Activated CD4-positive, alpha-beta T cell treated with anti-CD3 and anti-CD28 coated beads, Interleukin-2, amount 50 U/mL, for 1 hour (primary cell): ENCODE measurements around the gene CACNA1H.
"Not testable (repeated sequence)": the region's sequence is repeated elsewhere in the genome, so short reads cannot be mapped to it uniquely, and the experiment has no call there.

Source experiments
- DNase-seq: peaks from one replicate; pipeline ENCODE4 v3.0.0-alpha.2; 2020

CACNA1H gene

DNA sequence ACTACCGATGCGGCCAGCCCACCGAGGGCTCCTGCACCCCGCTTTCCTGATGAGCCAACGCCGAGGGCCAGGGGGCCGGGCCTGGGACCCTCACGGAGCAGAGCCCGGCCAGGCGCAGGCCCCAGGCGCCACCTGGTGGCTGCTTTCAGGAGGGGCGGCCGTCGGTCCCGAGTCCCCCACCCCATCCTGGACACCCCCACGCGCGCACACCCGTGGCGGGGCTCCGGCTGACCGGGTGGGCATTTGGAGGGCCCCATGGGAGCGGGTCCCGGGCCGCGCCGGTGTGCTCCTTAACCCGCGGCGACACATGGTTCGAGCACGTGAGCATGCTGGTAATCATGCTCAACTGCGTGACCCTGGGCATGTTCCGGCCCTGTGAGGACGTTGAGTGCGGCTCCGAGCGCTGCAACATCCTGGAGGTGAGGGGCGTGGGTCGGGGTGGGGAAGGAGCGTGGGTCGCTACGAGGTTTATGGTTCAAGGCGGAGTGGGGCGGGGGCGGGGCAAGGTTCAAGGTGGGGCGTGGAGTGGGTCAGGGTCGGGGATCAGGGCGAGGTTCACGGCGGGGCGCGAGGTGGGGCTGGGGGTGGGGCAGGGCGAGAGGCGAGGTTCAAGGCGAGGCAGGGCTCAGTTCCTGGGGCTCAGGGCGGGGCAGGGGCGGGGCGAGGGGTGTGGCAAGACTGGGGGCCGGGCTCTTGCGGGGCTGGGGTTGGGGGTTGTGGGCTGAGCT is 41.9 kb downstream of the CACNA1H start:
- peak; percentile 20 for DNase-seq

DNA sequence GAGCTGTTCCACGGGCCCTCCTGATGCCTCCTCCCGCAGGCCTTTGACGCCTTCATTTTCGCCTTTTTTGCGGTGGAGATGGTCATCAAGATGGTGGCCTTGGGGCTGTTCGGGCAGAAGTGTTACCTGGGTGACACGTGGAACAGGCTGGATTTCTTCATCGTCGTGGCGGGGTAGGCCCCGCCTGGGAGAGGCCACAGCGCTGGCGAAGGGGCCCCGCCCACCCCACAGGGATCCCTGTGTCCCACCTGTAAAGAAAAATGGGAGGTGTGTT is 42.4 kb downstream of the CACNA1H start:
- DNase-seq = no peak

DNA sequence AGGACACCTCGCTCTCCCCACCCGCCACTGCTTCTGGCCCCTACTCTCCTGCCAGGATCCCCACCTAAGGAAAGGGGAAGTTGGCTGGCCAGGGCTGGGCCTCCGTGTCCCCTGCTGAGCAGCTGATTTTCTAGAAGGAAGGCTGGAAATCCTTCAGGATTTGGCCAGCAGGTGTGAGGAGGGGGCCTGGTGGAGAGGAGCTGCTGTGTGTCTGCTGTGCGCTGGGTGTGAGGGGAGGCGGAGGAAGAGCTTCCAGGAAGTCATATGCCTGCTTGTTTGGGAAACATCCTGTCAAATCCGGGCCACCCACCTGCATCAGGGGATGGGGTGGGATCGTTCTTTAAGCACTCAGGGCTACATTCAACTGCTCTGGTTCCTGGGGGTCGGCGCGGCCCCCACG is 43.6 kb downstream of the CACNA1H start:
- no peak for DNase-seq

DNA sequence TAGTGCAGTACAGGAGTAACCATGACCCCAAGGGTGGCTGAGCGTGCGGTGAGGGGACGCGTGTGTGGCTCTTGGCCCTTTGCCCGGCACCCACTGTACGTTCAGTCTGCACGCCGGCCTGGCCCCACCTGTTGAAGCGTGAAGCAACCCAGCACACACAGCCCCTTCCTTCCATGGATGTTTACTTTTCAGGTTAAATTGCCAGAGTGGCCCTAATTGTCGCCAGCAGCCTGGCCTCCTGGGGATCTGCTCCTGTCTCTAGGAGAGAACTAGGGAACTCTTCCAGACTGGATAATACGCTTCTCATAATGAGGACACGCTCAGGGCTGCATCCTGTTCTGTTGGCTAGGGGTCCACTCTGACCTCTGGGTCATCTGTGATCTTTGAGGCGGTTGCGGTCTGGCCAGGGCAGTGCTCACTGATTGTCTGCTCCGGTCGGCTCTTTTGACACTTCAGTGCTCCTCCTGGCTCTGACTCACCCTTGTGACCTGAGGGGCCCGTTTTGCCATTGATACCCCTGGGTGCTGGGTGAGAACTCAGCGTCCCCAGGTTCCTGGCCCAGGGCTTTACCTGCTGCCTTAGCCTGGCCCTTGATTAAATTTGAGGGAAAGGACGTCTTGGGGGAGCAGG is 44.4 kb downstream of the CACNA1H start:
- no peak for DNase-seq

DNA sequence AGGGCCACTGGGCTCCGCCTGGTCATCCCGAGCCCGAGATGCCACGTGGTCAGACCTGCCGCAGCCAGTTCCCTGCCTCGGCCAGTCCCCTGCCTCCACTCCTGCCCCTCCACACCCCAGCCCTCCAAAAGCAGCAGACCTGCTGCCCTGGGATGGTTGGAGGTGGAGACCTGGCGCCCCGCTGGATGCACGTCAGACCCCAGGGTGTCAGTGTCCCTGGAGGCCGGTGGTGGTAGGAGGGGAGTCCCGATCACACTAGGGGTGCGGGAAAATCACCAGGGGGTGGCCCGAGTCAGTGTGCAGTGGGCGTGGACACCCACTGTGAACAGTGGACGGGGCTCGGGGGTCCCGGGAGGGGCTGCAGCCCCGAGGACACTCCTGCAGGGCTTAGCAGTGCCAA is 45.3 kb downstream of the CACNA1H start:
- DNase-seq = no peak

- DNase-seq = not testable (repeated sequence)
Measured at GRCh38 chr16:1198671-1199346, 45.9 kb downstream of the CACNA1H start.

GRCh38 chr16:1199347-1200013 is 46.6 kb downstream of the CACNA1H start:
- DNase-seq = no peak

GRCh38 chr16:1200014-1200627 is 47.2 kb downstream of the CACNA1H start:
- no peak for DNase-seq

- no peak for DNase-seq
Measured at GRCh38 chr16:1201444-1201843, 48.5 kb downstream of the CACNA1H start.

DNA sequence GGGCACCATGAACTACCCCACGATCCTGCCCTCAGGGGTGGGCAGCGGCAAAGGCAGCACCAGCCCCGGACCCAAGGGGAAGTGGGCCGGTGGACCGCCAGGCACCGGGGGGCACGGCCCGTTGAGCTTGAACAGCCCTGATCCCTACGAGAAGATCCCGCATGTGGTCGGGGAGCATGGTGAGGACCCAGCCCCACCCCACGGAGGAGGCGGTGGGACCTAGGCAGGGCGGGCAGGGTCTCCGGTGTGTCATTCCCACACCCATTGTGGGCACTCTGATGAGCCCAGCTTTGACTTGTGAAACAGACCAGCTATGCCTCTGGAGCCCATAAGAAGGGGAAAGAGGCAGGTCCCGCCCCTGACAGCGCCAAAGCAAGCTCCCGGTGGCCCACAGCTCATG is 49.4 kb downstream of the CACNA1H start:
- DNase-seq = no peak

DNA sequence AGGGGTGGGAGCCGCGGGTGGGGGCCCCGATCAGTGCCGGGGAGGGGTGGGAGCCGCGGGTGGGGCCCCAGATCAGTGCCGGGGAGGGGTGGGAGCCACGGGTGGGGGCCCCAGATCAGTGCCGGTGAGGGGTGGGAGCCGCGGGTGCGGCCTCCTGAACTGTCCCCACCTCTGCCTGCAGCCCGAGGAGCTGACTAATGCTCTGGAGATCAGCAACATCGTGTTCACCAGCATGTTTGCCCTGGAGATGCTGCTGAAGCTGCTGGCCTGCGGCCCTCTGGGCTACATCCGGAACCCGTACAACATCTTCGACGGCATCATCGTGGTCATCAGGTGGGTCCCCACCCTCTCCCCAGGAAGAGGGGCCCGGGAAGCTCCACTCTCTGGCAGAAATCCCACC is 52.0 kb downstream of the CACNA1H start:
- DNase-seq = no peak

DNA sequence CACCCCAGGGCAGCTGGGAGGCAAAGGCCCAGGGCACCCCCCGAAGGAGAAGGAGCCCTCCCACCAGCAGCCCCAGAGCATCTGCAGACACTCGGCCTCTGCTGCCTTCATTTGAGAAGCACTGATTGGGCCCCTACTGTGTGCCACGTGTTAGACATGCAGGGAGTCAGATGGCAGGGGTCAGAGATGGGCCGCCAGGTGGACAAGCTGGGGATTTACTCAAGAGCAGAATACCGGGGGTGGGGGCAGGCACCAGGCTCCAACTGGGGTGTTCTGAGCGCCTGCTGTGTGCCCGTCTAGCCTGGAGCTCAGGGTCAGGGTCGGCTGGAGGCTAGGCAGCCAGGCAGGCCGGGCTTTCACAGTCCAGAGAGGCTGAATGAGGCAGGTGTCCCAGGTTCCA is 53.4 kb downstream of the CACNA1H start:
- DNase-seq = no peak

- peak; percentile 8 for DNase-seq
Measured at GRCh38 chr16:1206786-1207185, 53.9 kb downstream of the CACNA1H start.

DNA sequence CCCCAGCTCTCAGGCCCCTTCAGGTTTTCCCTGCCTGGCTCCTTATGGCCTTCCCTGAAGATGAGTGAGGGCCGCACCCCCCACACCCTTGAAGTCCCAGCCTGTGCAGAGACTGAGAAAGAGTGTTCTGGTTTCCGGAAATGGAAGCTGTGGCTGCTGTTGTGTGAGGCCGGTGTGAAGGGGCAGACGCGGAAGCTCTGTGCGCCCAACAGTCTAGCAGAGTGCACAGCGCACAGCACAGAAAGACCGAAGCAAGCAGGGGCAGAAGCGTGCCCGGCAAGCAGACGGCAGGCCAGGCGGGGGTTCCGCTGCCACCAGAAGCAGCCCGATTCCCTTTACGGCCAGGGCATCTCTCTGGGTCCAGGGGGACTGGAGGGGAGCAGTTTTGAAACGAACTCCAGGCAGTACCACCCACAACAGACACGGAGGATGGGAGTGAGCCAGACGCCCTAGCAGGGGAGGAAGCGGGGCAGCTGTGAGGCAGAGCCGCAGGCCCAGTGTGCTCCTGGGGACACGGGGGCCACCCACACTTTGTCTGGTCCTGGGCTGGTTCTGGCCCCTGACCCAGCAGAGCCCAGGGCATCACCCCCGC is 55.4 kb downstream of the CACNA1H start:
- no peak for DNase-seq

- DNase-seq = no peak
Measured at GRCh38 chr16:1209081-1209480, 56.2 kb downstream of the CACNA1H start.

- no peak for DNase-seq
Measured at GRCh38 chr16:1210461-1210860, 57.6 kb downstream of the CACNA1H start.

GRCh38 chr16:1211451-1212268 is 58.8 kb downstream of the CACNA1H start:
- DNase-seq = no peak

DNA sequence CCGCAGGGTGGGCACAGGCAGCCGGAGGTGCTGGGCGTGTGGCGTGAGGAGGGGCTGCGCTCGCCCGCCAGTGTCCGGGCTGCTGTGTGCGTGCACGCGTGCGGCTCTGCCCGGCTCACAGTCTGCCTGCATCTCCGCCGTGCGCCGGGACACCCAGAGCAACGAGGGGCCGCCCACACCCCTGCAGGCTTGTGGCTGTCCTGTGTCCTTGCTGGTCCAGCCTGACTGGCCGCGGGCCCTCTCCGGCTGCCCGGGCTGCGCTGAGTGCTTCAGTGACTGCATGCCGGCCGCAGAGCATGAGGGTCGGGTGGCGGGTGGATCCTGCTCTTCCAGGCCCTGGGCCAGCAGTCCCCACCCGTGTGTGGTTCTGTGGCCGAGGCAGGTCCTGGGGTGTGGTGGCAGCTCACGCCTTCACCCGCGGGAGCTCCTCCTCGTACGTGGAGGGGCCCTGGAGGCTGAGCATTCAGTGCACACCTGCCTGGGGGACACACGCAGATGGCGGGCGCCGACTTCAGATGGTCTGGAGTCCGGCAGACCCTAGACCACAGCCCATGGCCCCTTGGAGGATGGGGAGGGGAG is 59.8 kb downstream of the CACNA1H start:
- no peak for DNase-seq

DNA sequence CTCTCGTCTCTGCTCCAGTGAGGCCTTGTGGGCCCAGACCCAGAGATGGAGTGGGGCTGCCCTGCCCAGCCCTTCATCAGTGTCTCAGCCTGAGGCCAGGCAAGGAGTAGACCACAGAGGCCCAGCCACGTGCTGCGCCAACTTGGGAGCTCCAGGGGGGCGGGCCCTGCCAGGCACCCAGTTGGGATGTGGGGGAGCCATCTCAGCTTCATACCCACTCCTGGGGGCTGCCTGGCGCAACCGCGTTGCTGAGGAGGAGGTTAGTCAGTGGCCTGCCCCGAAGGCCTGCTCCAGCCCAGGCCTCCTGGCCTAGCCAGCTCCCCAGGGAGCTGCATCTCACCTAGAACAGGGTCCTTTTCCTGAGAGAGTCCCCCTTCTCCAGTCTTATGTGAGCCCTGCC is 60.3 kb downstream of the CACNA1H start:
- no peak for DNase-seq

GRCh38 chr16:1213796-1214372 is 61.0 kb downstream of the CACNA1H start:
- no peak for DNase-seq

- DNase-seq = no peak
Measured at GRCh38 chr16:1214719-1215118, 61.8 kb downstream of the CACNA1H start.
